Activated effector memory CD4-positive, alpha-beta T cell treated with Interleukin-2 at 50 U/mL for 16 hours (primary cell): ENCODE results near the gene CFAP46.
"Not testable (repeated sequence)": the region's sequence is repeated elsewhere in the genome, so short reads cannot be mapped to it uniquely, and the experiment has no call there.

Experiments used
- DNase-seq: peaks from one replicate; pipeline ENCODE4 v3.0.0-alpha.2; 2020

The CFAP46 gene

DNA sequence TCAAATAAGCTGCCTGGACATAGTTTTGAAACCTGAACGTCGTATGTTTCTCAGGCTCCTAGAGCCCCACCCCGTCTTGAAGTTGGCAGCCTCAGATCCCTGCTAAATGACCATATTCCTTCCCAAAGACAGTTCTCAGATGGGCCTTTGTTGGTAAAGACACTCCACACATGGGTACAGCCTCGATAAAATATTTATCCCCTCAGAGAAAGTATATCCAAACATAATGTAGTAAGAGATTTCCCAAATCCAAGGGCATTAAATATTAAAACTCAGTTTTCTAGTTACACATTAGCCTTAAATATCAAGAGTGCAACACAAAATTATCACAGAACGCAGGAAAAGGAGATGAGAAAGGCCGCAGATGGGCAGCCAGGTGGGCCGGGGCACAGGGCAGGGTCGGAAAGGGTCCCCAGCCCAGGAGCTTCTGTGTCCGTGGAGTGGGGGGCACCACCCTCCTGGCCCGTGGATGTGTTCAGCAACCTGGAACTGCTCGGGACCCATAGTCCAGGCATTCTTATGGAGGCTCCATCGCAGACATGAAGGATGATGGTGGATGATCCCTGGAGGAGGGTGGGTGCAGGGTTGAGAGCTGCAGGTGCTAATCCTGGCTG is 1.5 kb upstream of the CFAP46 start:
- DNase-seq = no peak

DNA sequence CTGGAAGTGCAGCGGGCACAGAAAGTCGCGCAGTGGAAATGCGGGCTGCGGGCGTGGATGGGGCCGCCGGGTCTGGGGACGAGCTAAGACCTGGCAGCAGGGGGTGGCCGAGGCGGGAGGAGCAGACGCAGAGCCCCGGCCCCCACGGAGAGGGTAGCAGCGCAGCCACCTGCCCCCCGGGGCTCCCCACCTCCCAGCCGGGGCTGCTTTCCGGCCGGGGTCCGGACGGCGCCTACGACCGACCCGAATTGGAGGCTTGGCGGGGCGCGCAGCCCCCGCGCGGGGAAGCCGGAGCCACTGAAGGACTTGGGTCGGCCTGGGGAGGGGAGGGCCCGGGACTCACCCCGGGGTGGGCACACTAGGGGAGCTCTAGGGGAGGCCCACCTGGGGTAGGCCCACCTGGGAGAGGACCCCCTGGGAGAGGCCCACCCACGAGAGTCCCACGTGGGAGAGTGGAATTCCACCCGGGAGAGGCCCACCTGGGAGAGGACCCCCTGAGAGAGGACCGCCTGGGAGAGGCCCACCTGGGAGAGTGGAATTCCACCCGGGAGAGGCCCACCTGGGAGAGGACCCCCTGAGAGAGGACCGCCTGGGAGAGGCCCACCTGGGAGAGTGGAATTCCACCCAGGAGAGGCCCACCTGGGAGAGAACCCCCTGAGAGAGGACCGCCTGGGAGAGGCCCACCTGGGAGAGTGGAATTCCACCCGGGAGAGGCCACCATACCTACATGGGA is 854 bp upstream of the CFAP46 start:
- DNase-seq = no peak

DNA sequence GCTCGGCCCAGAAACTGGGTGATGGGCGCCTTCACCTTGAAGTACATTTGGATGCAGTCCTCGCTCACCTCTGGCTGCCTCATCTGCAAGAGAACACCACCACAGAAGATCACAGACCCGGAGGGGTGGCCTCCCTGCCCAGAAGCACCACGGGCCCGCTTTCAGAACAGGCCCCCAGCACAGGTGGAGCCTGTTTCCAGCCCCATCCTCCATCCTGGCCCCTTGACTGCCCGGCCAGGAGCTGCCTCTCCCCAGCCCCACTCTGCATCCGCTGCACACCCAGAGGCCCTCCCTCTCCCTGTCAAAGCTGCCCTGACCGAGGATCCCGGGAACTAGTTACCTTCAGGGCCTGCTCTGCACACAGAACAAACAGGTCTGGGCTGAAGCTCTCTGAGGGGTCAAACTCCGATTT is 724 bp downstream of the CFAP46 start:
- DNase-seq = no peak

DNA sequence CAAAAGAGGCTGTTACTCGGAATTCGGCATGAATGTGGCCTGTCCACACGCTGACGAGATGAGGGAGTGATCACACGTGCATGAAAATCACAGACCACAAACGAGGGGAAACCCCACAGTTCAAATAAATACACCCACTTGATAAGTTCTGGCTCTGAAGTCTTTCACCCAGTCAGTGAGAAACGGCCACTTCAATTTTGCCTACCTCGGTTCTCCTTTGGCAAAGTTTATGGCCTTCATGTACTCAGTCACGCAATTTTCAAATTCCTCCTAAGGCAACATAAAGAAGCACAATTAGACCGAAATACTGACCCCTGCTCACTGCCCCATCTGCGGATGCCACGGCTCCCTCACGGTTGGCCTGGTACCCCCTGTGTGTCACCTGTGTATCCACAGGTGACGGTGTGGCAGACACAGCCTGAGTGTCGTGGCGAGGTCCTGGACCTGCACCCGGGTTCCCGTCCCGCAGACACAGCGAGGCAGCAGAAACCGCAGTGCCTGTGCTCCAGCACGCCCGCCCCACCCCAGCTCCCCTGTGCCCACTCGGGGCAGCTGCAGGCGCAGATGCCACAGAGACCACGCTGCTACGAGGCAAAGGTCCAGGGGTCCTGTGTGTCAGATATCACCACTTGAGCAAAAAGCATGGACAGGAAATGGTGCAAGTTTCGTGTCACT is 1.4 kb downstream of the CFAP46 start:
- no peak for DNase-seq

DNA sequence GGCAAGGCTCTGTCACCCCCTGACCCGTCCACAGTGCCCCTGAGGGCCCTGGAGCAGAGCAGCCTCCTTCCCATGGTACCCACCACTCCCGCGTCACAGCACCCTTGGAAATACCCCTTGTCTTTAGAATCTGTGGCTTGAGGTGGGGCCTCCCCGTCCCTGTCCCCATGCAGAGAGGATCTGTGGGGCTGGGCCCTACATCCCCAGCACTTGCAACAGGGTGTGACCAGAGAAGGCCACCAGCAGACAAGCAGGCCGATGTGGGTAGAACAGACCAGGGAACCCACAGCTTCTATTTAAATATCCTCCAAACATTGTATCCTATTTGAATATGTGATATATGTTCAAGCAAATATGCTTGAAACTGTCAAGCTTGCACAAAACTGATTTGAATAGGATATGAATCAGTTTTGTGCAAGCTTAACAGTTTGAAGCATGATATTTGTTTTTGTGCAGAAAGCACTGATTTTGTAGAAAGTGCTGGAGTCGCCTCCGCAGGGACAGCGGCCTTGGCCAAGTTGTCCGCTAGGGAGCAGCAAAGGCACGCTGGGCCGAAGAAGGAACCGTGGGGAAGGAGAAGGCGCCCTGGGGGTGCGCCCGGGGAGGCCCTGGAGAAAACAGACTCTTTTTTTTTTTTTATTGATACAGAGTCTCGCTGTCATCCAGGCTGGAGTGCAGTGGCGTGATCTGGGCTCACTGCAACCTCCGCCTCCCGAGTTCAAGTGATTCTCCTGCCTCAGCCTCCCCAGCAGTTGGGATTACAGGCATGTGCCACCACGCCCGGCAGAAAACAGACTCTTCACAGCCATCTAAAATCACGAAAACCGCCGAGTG is 2.2 kb downstream of the CFAP46 start:
- no peak for DNase-seq

DNA sequence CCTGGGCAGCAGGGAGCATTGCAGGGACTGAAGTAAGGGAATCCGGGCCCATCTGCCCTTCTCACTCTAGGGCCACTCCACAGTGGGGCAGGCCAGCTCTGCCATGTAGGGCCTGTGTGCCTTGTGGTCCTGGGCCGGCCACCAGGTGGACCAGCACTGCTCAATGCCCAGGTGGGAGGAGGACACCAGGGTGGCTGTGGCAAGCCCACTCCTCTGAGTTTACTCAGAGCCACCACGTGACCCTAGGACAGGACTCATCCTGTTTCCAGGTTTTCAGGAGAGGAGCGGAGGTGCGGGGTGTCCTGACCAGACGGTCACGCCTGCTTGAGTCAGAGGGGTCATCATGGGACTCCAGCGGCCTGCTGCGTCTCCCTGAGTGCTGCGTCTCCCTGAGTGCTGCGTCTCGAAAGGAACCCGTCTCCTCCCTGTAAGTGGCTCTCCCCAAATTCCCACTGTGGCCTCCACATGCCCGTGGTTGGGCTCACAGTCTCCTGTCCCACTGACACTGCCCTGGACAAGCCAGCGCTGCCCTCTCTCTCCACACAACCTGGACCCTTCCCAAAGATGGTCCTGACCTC is 2.9 kb downstream of the CFAP46 start:
- DNase-seq = no peak

DNA sequence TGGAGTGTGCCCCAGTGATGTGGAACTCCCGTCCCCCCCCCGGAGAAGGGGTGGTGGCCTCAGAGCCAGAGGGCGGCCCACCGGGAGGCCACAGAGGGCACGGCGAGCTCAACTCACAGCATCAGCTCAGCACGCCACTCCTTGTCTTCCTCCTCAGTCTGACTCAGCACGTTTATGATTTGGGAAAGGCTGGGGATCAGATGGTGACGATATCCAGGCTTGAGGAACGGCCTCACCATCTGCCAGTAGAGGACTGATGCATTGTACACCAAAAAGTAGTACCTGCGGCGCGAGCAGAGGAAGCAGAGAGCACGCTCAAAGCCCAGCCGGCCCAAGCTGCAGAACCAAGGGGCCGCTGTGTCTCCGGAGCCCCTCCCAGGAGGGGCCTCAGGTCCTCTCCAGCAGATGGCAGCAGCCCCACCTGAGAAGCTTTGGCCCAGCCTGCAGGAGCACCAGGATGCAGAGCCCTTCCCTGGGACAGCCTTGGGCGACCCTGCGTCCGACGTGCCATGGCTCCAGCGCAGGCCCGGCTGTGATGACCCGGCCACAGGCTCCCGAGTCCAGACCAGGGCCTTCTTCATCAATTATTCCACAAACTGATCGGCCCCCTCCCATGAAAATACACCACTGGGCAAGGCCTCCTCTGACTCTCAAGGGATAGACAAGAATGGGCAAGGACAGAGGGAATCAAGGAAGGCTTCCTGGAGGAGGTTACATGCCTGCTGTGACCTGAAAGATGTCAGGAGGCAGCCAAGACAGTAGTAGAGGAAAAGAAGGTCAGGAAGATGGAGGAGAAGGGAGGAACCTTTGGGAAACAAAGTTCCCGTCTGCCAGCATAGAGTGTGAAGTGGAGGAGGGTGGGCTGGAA is 3.7 kb downstream of the CFAP46 start:
- no peak for DNase-seq

DNA sequence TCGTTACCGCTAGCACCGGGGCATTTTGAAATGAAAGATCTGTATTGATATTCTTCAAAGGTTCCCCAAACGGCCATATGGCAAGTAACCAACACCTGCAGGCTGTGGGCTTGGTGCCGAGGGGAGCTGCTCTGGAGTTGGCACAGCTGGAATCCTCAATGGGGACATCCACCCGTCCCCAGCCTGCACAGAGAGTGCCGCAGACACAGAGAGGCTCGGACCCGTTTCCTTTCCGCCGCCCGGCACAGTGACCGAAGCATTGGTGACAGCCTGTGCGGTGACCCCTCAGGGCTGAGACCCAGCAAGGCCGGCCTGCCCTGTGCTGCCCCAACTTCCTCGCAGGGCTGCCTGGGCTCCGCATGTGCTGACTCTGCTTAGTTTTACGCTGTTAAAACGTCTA is 4.5 kb downstream of the CFAP46 start:
- DNase-seq = no peak

DNA sequence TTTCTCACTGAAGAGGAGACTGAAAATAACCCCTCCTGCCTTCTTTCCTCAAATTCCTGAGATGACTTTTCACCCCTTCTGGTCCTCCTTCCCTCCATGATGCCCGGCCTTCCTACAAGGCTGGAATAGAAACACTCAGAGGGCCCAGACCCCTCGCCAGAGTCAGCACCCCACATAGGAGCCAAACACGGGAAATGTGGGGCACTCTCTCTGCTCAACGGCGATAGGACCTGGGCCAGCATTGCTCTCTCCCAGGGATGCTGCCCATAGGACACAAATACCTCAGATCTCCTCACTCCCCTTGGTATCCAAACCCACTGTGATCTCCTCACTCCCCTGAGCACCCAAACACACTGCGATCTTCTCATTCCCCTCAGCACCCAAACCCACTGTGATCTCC is 7.4 kb downstream of the CFAP46 start:
- no peak for DNase-seq

DNA sequence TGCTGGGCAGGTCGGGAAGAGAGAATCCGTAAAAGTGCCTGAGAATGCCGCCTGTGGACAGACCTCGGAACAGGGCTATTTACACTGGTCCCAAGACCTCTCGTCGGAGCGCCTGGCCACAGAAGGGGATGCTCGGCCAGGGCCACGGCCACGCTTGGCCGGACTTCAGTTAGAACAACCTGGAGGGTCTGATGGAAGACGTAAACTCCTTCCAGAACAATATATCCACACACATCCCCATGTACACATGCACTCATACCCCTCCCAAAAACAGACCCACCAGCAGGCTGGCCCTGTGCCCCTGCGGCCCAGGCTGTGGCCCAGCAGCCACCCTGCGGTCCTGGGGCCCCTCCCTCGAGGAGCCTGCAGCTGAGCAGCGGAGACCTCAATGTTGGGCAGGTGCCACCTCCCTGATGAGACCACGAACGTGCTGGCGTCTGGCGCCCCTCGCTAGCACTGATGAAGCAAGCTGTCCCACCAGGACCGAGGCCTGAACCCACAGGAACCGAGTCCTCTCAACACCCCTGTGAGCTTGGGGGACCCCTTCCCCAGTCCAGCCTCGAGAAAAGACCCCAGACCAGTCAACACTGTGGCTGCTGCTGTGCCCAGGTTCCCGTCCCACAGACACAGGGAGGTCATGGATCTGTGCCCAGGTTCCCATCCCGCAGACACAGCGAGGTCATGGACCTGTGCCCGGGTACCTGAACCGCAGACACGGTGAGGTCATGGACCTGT is 8.9 kb downstream of the CFAP46 start:
- DNase-seq = no peak

DNA sequence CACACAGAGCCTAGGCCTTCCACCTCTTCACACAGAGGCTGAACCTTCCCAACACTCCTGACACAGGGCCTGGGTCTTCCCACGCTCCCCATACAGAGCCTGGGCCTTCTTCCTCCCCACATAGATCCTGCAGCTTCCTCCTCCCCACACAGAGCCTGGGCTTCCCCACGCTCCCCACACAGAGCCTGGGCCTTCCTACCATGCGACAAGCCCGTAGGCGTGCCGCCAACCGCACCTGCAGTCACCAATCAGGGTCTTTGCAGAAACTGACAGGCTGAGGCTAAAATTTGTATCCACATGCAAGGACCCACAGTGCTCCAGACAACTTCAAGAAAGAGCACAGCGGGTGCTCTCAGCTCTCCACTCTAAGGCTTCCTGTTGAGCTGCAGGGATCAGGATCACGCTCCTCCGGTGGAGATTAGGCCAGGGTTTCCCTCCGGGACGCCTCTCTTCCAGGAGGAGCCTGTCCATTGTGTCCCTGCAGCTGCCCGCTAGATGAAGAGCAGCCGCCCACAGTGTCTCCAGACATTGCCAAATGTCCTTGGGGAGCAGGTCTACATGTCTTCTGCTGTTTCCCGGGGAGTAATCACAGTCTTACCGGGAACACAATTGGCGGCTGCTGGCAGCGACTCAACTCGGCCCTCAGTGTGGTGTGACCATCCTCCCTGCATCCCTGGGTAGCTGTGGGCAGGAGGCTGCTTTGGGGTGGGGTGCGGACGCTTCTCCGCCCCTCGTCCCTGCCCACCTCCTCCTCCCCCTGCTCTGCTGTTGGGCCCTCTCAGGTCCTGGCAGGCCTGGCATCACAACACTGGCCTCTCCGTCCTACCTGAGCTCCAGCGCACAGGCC is 9.7 kb downstream of the CFAP46 start:
- no peak for DNase-seq

DNA sequence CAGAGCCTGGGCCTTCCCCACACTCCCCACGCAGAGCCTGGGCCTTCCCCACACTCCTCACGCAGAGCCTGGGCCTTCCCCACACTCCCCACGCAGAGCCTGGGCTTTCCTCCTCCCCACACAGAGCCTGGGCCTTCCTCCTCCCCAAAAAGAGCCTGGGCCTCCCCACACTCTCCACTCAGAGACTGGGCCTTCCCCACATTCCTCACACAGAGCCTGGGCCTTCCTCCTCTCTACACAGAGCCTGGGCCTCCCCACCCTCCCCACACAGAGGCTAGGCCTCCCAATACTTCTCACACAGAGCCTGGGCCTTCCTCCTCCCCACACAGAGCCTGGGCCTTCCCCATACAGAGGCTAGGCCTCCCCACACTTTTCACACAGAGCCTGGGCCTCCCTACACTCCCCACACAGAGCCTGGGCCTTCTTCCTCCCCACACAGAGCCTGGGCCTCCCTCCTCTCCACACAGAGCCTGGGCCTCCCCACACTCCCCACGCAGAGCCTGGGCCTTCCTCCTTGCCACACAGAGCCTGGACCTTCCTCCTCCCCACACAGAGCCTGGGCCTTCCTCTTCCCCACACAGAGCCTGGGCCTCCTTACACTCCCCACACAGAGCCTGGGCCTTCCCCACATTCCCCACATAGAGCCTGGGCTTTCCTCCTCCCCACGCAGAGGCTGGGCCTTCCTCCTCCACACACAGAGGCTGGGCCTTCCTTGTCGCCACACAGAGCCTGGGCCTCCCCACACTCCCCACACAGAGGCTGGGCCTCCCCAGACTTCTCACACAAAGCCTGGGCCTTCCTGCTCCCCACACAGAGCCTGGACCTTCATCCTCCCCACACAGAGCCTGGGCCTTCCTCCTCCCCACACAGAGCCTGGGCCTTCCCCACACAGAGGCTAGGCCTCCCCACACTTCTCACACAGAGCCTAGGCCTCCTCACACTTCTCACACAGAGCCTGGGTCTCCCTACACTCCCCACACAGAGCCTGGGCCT is 10.8 kb downstream of the CFAP46 start:
- DNase-seq = not testable (repeated sequence)

DNA sequence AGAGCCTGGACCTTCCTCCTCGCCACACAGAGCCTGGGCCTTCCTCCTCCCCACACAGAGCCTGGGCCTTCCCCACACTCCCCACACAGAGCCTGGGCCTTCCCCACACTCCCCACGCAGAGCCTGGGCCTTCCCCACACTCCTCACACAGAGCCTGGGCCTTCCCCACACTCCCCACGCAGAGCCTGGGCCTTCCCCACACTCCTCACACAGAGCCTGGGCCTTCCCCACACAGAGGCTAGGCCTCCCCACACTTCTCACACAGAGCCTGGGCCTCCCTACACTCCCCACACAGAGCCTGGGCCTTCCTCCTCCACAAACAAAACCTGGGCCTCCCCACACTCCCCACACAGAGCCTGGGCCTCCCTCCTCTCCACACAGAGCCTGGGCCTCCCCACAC is 11.7 kb downstream of the CFAP46 start:
- DNase-seq = not testable (repeated sequence)

DNA sequence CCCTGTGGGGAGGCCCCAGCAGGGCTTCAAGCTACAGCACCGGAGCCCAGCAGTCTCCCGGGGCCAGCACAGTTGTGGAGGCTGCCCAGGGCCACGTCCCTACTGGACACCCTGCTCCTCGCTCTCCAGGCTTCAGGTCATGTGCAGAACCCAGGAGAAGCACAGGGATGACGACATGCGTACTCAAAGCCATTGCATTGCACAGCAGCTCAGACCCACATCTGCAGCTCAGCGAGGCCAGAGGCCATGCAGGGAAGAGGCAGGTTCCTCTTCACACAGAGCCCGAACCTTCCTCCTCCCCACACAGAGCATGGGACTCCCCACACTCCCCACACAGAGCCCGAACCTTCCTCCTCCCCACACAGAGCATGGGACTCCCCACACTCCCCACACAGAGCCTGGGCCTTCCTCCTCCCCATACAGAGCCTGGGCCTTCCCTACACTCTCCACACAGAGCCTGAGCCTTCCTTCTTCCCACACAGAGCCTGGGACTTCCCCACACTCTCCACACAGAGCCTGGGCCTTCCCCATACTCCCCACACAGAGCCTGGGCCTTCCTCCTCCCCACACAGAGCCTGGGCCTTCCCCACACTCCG is 12.3 kb downstream of the CFAP46 start:
- no peak for DNase-seq

DNA sequence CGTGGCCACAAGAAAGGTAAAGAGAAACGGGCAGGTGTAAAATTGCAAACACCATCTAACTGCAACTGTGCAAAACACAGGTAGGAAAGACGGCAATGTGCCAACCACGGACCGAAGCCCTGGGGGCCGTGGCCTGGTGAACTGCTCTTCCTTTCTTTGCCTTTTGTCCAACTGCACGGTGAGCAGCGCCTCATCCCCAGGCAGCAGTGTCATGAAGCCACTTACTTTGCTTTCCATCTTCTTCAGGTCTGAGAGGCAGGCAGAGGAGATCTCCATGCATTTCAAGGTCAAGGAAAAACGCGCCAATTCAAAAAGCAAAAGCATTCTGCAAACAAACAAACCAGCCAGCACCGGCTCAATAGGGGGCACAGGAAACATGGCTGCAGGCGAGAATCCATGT is 12.9 kb downstream of the CFAP46 start:
- no peak for DNase-seq

DNA sequence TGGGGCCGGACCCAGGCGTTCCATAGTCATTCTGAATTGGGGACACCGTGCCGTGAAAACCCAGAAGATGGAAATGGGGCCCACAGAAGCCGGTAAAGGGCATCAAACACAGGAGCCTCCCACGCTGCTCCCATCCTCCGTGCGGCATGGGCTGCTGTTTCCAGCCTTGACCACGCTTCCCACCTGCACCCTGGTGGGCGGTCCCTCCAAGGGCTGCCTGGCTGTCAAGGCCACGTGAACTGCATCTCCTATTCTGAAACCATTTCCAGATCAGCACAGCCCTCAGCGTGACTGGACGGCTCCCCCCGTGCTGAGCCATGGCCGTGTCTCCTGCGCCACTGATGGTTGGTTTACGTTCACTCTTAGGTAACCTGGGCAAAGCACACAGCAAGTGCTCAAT is 14.1 kb downstream of the CFAP46 start:
- no peak for DNase-seq

DNA sequence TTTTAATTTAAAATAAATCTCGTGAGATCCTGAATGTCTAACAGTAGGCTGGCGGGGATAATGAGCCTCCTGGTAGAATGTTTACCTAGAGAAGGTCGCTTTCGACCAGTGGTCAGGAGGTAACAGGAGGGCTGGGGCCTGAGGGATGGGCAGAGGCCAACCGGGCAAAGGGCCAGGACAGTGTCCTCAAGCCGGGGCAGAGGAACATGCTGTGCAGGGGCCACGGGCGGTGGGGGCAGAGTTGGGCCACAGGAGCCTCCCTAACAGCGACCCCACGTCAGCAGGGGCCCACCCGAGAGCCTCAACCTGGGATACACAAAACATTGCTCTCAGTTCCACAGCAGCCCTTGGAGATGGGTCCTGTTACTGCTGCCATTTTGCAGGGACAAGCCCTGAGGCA is 14.5 kb downstream of the CFAP46 start:
- DNase-seq = no peak
